ENCODE results near the gene PSME3. TPM values are rescaled to one million over a fixed set of nuclear protein-coding genes. Genes with fewer than 3 reads are reported as not detected.
A peak's percentile ranks its signal among the peaks of the same experiment; 100 is the strongest.

The PSME3 gene
- total and polyA plus RNA-seq, 2 of the 13 experiments (the other 11 are each of a cell fraction or from before 2014, with no cell fraction given) = 66.3 to 135 TPM

GRCh38 chr17:42878123-42878880 lies 45.1 kb downstream of the PSME3 start (continued):
- no peak for TF ChIP-seq KLF15 (CRISPR knock-in tag; IDR thresholded peaks at IDR 0.05; ENCODE audit: borderline replicate concordance)
- TF ChIP-seq ZNF460 (CRISPR knock-in tag; IDR thresholded peaks at IDR 0.05; ENCODE audit: borderline replicate concordance) = no peak; the same call in 1 of the 2 replicates
- no peak for TF ChIP-seq ZNF800 (CRISPR knock-in tag; IDR thresholded peaks at IDR 0.05)
- TF ChIP-seq TMF1 (CRISPR knock-in tag; IDR thresholded peaks at IDR 0.05; ENCODE audit: low read depth) = no peak
- TF ChIP-seq IRF1 (CRISPR knock-in tag; IDR thresholded peaks at IDR 0.05; ENCODE audit: low read depth) = no peak
- TF ChIP-seq RERE (CRISPR knock-in tag; IDR thresholded peaks at IDR 0.05; ENCODE audit: low read depth) = no peak
- TF ChIP-seq ZNF513 (CRISPR knock-in tag; conservative IDR thresholded peaks at IDR 0.05) = 0 out of 2 replicates have a peak, but pooled peaks have one; percentile 67
- TF ChIP-seq POLR2G (IDR thresholded peaks at IDR 0.05; ENCODE audit: low read depth, low read length) = no peak
- no peak; the same call in 1 of the 2 replicates for TF ChIP-seq DR1 (CRISPR knock-in tag; IDR thresholded peaks at IDR 0.05)
- no peak for TF ChIP-seq ZKSCAN8 (CRISPR knock-in tag; IDR thresholded peaks at IDR 0.05; ENCODE audit: borderline replicate concordance)
- no peak for TF ChIP-seq TFDP2 (CRISPR knock-in tag; IDR thresholded peaks at IDR 0.05)
- no peak for TF ChIP-seq MLXIP (CRISPR knock-in tag; IDR thresholded peaks at IDR 0.05; ENCODE audit: borderline replicate concordance)
- TF ChIP-seq NFIB (CRISPR knock-in tag; IDR thresholded peaks at IDR 0.05; ENCODE audit: borderline replicate concordance) = no peak

Data from HepG2 (cell line).